Measurements from ENCODE around the gene ACCSL.

Gene ACCSL

DNA sequence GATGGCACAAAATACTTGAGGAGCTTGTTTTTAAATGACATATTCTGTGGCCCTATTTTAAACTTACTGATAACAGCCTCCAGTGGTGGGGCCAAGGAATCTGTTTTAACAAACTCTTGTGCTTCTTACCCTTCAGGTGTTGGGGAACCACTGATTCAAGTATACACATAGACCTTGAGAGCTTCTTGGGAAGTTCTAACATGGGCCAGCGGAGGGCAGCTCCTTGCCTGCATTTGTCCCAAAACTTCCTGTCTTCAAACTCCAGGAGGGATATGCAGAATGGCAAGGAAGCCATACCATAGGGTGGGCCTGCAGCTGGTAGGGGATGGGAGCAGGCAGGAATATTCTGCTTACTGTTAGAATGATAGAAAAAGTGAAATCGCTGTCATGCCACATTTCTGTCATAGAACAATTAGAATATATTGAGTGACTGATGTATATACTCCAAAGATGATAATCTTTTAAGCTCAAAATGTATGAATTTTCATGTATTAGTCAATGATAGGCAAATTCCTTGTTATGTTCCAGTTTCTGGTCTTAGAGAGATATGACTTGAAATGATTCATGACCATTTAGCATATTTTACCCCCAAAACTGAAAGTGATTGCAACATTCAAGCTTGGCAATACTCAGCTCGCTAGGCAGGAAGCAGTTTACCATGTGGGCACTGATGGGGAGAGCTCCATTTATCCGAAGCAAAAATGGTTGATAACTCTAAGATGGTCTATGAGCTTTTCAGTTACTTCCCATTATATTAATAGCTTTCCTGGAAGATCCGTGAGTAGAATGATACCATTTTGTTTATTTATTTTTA, 56.9 kb downstream of the ACCSL start:
- no peak for DNase-seq

DNA sequence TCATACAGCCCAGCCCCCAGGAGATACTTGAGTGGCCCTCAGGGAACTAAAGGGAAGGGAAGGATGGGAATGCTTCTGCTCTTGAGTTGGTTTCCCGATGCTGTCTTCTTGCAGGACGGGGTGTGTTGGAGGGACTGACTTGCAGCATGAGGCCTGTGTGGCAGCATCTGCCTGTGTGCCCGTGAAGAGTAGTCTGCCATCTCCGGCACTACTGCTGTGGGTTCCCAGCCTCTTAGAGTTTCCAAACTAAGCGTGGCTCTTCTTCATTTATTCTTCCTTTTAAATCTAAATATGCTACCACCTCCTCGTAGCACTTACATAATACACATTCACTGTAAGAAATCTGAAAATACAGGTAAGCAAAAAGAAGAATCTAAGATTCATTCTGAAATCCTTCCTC, 60.5 kb downstream of the ACCSL start:
- no peak for DNase-seq

Measured in CD4-positive, alpha-beta T cell treated with Interleukin-4 for 1 hour (primary cell).